Prostate gland (tissue), 2 donors: ENCODE results near the gene PRG3.

Experiments used
- POLR2A ChIP-seq: fragments of 450-650 bp; IDR thresholded peaks from one replicate; pipeline ENCODE4 v1.6.1; 2016; ENCODE audit warnings: antibody characterized with exemption, mild to moderate bottlenecking
- TF ChIP-seq, protein P1 (sequence below), 4 experiments: fragments of 200-600 bp in 2 of 4; fragments of 450-650 bp in 2 of 4; sonication (generic) in 2 of 4; IDR thresholded peaks; 1 replicate in 3 of 4; 2 replicates in 1 of 4; pipeline ENCODE4 v1.5.1; 2016 to 2019; ENCODE audit warnings: antibody characterized with exemption in 4 of 4, mild to moderate bottlenecking in 2 of 4, moderate library complexity in 2 of 4

DNA sequence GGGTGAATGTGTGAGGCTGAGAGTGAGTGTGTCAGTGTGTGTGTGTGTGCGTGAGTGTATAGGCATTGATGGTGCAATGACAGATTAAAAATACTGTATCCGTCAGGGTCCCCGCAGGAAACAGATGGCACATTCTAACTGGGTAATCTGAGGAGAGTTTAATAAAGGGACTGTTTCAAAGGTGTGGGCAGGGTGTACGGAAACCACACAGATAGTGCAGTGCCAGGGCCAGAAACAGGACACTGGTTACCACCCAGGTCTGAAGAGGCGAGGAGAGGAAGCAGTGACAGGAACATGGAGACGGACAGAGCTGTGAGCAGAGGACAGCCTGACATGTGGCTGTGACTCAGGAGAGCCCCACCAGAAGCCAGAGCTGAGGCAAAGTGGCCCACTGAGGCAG, 26.3 kb downstream of the PRG3 start:
- TF ChIP-seq, protein P1, sequence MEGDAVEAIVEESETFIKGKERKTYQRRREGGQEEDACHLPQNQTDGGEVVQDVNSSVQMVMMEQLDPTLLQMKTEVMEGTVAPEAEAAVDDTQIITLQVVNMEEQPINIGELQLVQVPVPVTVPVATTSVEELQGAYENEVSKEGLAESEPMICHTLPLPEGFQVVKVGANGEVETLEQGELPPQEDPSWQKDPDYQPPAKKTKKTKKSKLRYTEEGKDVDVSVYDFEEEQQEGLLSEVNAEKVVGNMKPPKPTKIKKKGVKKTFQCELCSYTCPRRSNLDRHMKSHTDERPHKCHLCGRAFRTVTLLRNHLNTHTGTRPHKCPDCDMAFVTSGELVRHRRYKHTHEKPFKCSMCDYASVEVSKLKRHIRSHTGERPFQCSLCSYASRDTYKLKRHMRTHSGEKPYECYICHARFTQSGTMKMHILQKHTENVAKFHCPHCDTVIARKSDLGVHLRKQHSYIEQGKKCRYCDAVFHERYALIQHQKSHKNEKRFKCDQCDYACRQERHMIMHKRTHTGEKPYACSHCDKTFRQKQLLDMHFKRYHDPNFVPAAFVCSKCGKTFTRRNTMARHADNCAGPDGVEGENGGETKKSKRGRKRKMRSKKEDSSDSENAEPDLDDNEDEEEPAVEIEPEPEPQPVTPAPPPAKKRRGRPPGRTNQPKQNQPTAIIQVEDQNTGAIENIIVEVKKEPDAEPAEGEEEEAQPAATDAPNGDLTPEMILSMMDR (IDR thresholded peaks at IDR 0.05) = no peak
- TF ChIP-seq POLR2A = no peak
